ENCODE results near the gene FBXL7.

The FBXL7 gene

GRCh38 chr5:15808577-15808976 is 308.6 kb downstream of the FBXL7 start:
- Histone ChIP-seq H3K36me3 (no peaks in the 10 kb centered on the region), H3K27me3 (no peaks in the 10 kb centered on the region), H3K4me1 (ENCODE audit: control insufficient read depth in 1 of 2, insufficient read depth in 1 of 2, low read depth in 1 of 2, low read length in 1 of 2) (no peaks in the 10 kb centered on the region), H3K4me3 (ENCODE audit: low read depth in 1 of 2, low read length in 1 of 2) (no peak overlapping the region), H3K27ac (no peak overlapping the region), H3K9me3 (no peaks in the 10 kb centered on the region)
- no peak for TF ChIP-seq CTCF (IDR thresholded peaks at IDR 0.05)

GRCh38 chr5:15819617-15820016 is 319.6 kb downstream of the FBXL7 start:
- H3K4me1 ChIP-seq (ENCODE audit: control insufficient read depth in 1 of 2, insufficient read depth in 1 of 2, low read depth in 1 of 2, low read length in 1 of 2): no peaks in the 10 kb centered on the region

GRCh38 chr5:15821506-15821905 is 321.5 kb downstream of the FBXL7 start:
- H3K4me3 ChIP-seq (ENCODE audit: low read depth in 1 of 2, low read length in 1 of 2): no peak overlapping the region
- no peak for TF ChIP-seq CTCF (IDR thresholded peaks at IDR 0.05)
- no peaks in the 10 kb centered on the region for H3K9me3 ChIP-seq

More at GRCh38 chr5:15819617-15820016, 319.6 kb downstream of the FBXL7 start:
- TF ChIP-seq CTCF (IDR thresholded peaks at IDR 0.05): no peak
- no peak overlapping the region for H3K27ac ChIP-seq
- no peaks in the 10 kb centered on the region for H3K9me3 ChIP-seq
- H3K36me3 ChIP-seq: no peaks in the 10 kb centered on the region
- H3K27me3 ChIP-seq: no peaks in the 10 kb centered on the region
- no peak overlapping the region for H3K4me3 ChIP-seq (ENCODE audit: low read depth in 1 of 2, low read length in 1 of 2)

GRCh38 chr5:15823398-15823797 is 323.4 kb downstream of the FBXL7 start:
- Histone ChIP-seq H3K27ac (no peak overlapping the region), H3K4me1 (ENCODE audit: control insufficient read depth in 1 of 2, insufficient read depth in 1 of 2, low read depth in 1 of 2, low read length in 1 of 2) (no peaks in the 10 kb centered on the region), H3K27me3 (no peaks in the 10 kb centered on the region), H3K4me3 (ENCODE audit: low read depth in 1 of 2, low read length in 1 of 2) (no peak overlapping the region), H3K36me3 (no peaks in the 10 kb centered on the region), H3K9me3 (no peaks in the 10 kb centered on the region)
- no peak for TF ChIP-seq CTCF (IDR thresholded peaks at IDR 0.05)

More at GRCh38 chr5:15821506-15821905, 321.5 kb downstream of the FBXL7 start:
- Histone ChIP-seq H3K27me3 (no peaks in the 10 kb centered on the region), H3K4me1 (ENCODE audit: control insufficient read depth in 1 of 2, insufficient read depth in 1 of 2, low read depth in 1 of 2, low read length in 1 of 2) (no peaks in the 10 kb centered on the region), H3K27ac (no peak overlapping the region), H3K36me3 (no peaks in the 10 kb centered on the region)

- H3K9me3 ChIP-seq: no peaks in the 10 kb centered on the region
- no peak overlapping the region for H3K27ac ChIP-seq
- TF ChIP-seq CTCF (IDR thresholded peaks at IDR 0.05): no peak
- no peaks in the 10 kb centered on the region for H3K4me1 ChIP-seq (ENCODE audit: control insufficient read depth in 1 of 2, insufficient read depth in 1 of 2, low read depth in 1 of 2, low read length in 1 of 2)
- no peaks in the 10 kb centered on the region for H3K27me3 ChIP-seq
- H3K4me3 ChIP-seq (ENCODE audit: low read depth in 1 of 2, low read length in 1 of 2): no peak overlapping the region
- H3K36me3 ChIP-seq: no peaks in the 10 kb centered on the region
These were observed 327.8 kb downstream of the FBXL7 start for GRCh38 chr5:15827741-15828140.

- TF ChIP-seq CTCF (IDR thresholded peaks at IDR 0.05): no peak
- Histone ChIP-seq H3K27ac (no peak overlapping the region), H3K9me3 (no peaks in the 10 kb centered on the region), H3K4me3 (ENCODE audit: low read depth in 1 of 2, low read length in 1 of 2) (no peak overlapping the region), H3K36me3 (no peaks in the 10 kb centered on the region), H3K27me3 (no peaks in the 10 kb centered on the region), H3K4me1 (ENCODE audit: control insufficient read depth in 1 of 2, insufficient read depth in 1 of 2, low read depth in 1 of 2, low read length in 1 of 2) (no peaks in the 10 kb centered on the region)
These were observed 331.4 kb downstream of the FBXL7 start for GRCh38 chr5:15831408-15831807.

All from neutrophil (primary cell).